ENCODE results near the gene NMNAT2.
"Not testable (repeated sequence)": the region's sequence is repeated elsewhere in the genome, so short reads cannot be mapped to it uniquely, and the experiment has no call there.

Gene NMNAT2

GRCh38 chr1:183285746-183286145 lies 132.4 kb downstream of the NMNAT2 start:
- DNase-seq (ENCODE audit: low spot score) = no peak

DNA sequence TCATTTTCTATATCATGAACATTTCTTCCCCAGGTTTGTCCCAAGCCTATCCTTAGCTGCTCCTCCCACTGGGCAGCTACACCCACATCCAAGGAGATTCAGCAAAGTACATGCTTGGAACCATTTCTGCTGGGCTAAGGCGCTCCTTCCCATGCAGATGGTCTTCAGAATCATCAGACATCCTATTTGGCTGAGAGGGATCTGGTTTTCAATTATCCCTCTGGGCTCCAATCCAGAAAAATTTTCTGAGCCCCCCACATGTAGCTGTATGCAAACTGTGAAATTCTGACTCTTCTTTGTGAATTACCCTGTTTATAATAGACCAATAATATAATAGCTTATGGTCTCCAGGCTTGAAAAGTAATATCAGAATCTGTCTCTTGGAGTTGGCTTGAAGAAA lies 132.9 kb downstream of the NMNAT2 start:
- no peak for DNase-seq (ENCODE audit: low spot score)

DNA sequence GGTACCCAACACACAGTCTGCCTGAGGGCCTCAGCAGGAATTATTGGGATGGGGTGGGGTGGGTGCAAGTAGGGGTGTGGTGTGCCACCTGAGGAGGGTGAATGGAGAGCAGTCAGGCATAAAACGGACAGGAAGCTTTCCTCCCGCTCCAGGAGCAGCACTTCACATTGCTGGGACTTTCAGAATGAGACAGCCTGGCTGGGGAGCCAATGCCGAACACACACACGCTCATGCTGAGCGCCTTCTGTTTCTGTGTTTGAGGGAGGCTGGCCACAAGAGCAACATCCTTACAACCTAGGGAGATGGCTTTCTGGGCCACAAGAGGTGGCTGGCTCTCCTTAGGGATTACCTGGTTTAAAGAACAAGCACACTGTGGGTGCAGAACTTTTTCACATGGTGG lies 134.1 kb downstream of the NMNAT2 start:
- no peak for DNase-seq (ENCODE audit: low spot score)

DNA sequence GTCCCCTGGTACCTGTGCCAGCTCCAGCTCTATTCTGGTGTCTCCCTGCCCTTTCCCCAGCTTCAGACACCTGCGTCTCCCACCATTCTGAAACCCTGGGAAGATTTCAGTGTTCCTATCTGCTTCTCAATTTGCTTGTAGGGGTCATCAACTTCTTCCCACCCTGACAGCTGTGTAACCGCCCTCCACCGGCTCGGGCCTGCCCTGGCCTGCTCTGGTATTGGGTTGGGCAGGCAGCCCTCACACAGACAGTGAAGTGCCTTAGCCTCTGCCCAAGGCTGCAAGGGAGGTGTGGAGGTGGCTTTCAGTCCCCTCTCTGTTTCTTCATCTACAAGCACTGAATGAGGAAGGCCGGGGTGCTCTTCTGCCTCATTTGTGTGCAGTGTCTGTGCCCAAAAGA lies 134.9 kb downstream of the NMNAT2 start:
- DNase-seq (ENCODE audit: low spot score) = no peak

DNA sequence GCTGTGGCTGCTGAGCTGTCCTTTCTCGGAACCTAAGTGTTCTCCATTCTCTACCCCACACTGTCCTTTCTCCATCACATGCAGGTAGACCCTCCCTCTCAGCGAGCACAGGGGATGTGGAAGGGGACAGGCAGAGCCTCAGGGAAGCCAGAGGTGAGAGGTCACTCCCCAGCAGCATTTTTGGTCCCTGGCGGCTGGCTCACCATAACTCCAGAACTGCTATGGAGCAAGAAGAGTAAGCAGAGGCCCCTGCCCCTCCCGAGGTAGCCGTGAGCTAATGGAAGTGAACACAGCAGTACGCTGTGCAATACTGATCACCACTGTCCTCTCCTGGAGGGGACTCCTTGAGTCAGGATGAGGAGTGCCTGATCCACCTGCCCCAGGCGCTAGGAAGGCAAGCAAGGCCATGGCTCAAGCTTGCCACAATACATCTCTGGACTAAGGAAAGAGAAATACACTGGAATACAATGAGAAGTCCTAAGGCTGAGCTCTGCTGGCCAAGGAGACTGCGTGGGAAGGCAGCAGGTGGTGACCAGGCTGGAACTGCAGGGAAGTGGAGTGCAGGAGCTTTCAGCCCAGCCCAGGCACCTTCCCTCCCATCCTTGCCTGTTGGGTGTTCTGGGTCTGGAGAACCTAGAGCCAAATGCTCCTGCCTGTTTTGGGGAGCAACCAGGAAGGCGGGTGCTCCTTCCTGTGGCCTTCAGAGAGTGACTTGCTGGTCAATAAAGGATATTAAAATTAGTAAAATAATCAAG lies 135.9 kb downstream of the NMNAT2 start:
- no peak for DNase-seq (ENCODE audit: low spot score)

- DNase-seq (ENCODE audit: low spot score) = peak; percentile 89
Observed at GRCh38 chr1:183281553-183282091, 136.6 kb downstream of the NMNAT2 start.

- DNase-seq (ENCODE audit: low spot score) = no peak
Observed at GRCh38 chr1:183281039-183281438, 137.1 kb downstream of the NMNAT2 start.

DNA sequence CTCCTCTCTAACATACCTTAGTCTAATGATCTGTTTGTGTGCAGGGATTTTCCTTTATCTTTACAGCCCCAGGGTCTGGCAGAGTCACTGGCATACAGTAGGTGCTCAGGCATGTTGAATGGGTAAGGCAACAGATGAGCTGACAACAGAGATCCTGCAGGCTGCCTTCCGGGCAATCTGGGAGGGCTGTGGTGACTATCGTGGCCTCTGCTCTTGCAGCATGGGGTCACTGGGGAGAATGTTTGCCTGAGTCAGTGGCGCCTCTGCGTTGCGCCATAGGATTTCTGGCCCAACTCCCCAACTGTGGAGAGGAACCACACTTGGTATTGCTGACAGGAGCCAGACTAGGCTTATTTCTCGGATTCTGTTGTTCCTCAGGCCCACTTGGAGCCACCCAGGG lies 138.3 kb downstream of the NMNAT2 start:
- no peak for DNase-seq (ENCODE audit: low spot score)

DNA sequence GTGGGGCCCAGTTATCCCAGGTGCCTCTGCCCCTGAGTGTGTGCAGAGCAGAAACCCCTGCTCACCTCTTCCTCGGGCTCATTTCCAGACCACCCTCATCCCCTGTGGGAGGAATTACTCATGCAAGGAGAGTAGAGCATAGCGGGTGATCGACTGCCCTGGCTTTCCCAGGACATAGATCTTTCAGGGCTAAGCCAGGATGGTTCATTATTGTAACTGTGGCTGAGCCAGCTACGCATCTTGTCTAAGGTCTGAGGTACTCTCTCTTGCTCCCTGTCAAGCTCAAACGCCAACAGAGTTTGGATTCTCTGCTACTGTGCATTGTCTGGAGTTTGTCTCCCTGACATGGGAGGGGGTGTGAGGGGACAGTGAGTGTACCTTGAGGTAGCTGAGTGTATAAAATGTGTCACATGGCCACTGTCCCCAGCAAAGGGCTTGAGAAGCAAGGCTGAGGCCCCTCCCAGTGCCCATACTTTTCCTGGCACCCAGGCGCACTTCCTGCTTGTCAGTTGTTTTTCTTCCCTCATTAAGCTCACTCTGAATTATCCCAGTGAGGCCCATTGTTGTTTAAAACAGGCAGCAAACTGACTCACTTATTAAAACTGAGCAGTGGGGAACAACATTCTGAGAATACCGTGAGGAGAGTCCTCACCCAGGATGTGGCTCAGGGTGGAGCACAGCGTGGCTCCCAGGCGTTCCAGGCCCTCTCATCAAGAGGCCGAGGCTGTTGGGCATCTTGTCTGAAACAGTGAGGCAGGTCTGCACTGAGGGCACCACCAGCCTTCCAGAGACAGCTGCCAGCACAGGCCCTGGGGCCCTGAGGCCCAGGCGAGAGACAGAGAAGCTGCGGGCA lies 139.2 kb downstream of the NMNAT2 start:
- peak; percentile 52 for DNase-seq (ENCODE audit: low spot score)

DNA sequence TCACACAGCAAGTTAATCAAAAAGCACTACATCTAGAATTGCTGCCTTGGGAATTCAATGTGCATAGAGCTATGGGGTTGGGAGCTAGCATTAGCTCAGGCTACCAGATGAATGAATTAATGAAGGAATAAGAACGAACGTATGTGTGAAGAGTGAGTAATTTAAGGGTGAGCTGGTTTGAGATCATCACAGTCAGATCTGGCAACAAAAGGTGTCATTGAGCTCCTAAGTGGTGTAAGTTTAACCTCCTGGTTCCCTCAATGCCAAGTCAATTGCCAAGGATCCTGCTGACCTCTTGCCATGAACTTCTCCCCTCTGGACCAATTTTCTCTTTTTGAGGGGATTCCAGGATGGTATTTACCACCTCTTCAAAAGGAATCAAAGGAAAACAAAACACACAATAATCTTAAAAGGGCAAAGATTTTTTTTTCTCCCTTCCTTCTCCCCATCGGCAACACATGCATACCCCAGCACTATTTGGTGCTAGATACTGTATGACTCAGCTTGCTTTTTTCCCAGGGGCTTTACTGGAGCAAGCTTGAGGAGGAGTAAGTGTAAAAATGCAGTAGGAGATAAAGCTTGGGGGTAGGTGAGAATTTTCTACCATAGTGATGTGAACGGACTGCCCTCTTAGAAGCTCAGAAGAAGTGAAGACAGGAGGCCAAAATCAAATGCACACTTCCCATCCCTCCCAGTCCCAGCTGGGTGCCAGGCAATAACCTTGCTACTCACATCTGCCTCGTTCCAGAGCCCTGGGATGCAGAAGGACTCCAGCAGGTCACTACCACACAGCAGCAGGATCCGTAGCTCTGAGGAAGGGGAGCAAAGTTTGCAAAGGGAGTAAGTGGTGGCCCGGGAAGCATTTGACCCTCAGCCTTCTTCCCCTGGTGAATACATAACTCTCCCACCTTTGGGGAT lies 140.1 kb downstream of the NMNAT2 start:
- no peak for DNase-seq (ENCODE audit: low spot score)

DNA sequence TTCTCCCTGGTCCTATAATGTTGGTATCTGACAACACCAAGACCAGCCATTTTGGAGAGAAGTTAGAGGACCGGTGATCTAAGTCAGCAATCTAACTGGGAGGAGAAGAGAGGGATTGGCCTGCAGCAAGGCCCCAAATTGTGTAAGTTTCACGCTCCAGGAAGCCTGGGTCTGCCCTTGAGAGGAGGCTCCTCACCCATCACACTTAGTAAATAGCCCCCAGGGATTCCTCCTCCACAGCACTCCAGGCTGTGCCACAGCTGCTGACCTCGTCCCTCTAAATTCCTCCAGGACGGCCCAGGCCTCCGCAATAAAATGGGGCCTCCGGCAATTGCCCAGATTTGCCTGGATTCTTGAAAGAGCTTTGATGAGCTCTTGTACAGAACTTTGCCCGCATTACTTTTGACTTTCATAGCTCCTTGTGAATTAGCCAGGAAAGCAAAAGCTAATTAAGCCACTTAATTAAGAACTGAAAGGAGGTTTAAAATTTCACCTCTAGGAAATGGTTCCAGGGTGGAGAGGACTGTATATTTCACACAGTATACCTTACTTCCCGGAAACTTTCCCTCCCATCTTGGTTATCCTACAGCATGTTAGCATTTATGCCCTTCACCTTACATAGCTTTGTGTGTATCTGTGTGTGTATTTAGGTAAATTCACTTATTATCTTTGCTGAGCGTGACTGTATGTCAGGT lies 141.6 kb downstream of the NMNAT2 start:
- DNase-seq (ENCODE audit: low spot score) = no peak

- no peak for DNase-seq (ENCODE audit: low spot score)
Observed at GRCh38 chr1:183275322-183275721, 142.9 kb downstream of the NMNAT2 start.

- no peak for DNase-seq (ENCODE audit: low spot score)
Observed at GRCh38 chr1:183274836-183275235, 143.3 kb downstream of the NMNAT2 start.

- not testable (repeated sequence) for DNase-seq (ENCODE audit: low spot score)
Observed at GRCh38 chr1:183273984-183274383, 144.2 kb downstream of the NMNAT2 start.

- no peak for DNase-seq (ENCODE audit: low spot score)
Observed at GRCh38 chr1:183273300-183273699, 144.9 kb downstream of the NMNAT2 start.

DNA sequence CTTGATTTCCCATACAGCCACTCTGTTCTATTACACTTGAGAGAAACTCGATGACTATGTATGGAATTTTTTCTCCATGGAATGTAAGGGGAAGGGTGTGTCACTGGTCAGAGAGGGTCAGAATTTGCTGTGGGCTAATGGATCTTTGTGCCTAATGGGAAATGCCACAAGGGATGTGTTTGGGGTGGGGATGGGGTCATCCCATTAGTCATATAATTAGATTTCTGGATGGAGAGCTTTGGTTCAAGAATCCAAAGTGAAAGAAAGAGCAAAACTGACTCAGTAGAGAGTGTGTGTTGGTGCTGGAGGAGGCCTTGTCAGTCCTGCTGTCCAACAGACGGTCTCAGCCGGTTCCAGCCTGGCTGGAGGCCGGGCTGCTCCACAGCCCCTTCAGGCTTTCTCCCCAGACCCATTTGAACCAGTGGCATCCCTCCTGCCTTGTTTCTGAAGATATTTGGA lies 145.8 kb downstream of the NMNAT2 start:
- DNase-seq (ENCODE audit: low spot score) = peak; percentile 73

DNA sequence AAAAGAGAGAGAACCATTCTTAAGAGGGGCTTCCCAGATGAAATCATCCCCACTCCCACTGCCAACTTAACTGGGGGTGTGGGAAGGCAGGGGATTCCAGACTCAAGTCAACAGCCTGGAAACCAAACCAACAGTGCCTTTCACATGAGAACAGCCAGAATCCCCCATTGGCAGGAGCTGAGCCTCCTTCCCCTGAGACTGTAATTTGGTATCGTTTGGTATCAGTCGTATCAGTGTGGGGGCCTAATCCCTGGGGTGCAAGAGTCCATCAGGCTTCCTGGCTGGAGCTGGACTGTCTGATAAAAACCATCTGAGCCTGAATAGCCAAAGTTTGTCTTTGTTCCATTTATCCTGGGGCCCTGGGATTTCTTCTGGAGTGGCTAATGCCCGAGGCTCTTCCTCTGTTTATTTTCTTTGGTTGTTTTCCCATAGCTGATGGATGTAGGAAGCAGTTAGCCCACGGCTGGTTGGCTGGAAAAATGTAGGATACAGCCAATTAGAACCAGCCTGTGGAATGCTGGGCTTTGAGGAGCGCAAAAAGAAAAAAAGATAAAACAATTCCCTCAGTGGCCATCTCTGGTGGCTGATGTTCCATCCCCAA lies 147.5 kb downstream of the NMNAT2 start:
- DNase-seq (ENCODE audit: low spot score) = no peak

DNA sequence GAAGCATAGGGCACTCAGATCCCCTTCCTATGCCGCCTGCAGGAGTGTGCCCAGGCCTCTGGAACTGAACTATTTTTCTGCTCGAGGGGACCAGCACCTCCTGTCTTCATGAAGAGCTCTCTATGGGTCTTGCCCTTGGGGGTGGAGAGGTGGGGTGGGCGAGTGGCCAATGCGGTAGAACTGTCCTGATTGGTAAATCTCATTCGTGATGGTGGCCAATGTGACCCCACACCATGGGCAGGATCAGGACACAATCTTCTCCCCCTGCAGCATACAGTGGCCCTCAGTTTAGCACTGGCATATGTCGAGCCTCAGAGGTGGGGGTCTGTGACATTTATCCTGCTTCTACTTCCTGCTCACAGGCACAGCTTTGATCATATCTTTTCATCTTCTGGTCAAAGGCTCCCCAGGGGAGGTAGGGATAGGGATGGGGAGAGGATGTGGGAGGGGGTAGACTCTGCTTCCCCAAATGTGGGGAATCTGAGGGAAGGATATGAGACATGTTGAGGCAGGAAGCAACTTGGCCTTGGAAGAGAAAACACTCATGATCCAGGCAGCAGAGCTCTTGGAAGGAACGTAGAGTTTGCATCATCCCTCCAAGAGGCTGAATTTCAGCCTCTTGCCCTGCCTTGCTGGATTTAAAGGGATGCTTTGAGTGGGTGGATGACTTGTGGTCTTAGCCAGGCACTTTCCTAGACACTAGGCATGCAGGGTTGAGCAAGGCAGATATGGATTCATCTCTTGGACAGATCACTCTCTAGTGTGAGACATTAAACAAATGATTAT lies 150.3 kb downstream of the NMNAT2 start:
- DNase-seq (ENCODE audit: low spot score) = peak; percentile 90

DNA sequence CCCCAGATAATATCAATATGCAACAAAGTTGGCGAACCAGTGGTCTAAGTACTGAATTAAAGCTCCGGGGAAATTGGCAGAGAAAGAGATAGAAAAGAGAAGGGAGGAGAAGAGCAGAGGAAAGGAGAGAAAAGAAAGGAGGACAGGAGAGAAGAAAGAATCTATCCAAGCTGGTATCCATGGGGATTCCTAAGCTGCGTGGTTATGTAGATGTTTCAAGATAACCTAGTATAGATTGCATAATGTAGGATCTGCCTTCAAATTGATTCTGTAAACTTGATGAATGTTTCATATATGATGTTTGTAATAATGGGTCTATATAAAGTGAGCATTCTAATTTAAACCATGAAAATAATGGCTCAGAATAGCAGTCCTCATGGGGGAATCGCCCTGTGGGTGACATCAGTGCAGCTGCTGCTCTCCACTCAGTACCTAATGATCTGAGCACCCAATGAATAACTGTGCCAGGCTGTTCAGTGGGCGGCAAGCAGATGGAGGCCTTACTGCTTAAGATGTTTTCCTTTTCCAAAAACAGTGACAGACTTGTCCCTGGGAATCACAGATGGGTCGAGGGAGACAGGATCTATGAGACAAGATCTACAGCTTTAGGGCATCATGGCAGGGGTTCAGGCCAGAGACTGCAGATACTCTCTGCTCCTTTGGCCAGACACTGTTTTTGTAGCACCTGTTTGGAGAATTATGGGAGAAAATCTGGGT lies 154.1 kb downstream of the NMNAT2 start:
- DNase-seq (ENCODE audit: low spot score) = no peak

Measured in kidney capillary endothelial cell (primary cell).